COLO668 (cell line): ENCODE data around the gene FARSB.

Source experiments
- DNase-seq: peaks from one replicate; lab custom pipeline; 2025; ENCODE audit not compliant: unreplicated experiment; lab: John Stamatoyannopoulos, UW

The FARSB gene

DNA sequence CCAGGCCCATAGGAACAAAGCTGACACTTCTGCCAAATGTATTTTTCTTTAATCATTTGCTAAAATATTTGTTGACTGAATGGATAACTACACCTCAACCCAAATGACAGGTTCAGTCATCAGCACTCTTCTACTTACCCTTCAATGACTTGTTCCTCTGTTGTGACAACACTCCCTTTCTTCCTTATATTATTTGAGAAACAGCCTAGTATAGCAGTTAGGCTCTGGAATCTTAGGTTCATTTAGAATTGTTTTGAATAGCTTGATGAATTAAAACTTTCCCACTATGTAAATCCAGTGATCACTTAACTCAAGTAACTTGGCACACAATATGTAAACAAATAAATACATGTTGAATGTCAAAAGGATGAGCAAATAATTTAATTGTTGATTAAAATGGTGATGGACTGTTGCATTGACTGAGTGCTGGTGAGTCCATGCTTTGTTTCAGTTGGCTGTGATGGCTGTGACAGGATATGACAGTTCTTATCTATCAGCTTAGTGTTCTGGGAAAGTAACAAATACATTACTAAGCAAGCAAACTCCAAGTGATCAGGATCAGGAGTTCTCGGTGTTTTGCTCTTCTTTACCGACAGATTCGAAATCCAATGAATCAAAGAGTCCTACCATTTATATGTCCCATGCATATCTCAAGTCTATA lies 12.7 kb upstream of the FARSB start:
- no peak for DNase-seq

DNA sequence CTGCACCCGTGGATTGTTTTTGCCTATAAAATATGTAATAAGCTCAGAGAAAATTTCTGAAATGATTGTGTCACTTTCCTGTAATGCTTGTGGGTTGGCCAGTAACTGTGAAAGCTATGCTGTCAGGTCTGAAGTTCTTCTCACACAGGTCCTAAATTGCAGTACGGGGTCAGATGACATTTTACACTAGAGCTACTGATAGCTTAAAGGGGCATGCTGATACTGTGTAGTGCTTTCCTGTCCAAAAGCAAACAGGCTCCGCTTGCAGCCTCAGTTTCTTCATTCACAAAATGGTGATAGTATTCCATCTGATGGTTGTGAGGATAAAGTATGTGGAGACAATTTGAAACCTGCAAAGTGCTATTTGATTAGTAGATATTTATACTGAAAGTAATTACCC lies 7.6 kb upstream of the FARSB start:
- no peak for DNase-seq

DNA sequence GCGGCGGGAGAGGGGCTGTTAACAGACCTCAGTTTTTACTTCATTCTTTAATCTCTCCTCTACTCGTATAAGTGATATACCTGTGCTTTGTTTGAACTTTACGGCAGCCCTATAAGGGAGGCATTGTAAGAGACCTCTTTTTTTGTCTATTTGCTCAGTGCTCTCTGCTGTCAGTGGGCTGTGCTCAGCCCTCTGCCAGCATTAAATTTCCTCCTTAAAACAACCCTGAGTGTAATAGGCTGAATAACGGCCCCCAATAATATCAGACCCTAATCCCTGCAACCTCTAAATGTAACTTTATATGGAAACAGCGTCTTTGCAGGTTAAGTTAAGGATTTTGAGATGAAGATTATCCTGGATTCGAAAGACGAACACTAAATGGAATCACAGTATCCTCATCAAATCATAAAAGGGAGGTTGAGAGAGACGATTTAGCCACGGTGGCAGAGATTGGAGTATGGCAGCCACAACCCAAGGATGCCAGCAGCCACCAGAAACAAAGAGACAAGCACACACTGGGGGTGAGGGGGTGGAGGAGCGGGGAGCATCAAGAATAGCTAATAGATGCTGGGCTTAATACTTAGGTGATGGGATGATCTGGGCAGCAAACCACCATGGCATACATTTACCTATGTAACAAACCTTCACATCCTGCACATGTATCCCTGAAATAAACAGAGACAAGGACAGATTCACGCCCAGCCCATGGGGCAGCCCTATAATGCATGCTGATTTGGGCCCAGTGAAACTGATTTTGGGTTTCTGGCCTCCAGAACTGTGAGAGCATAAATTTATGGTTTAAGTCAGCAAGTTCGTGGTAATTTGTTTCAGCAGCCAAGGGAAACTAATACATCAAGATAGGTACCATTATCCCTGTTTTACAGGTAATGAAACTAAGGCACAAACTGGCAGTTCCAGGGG lies 894 bp upstream of the FARSB start:
- DNase-seq, result no peak

DNA sequence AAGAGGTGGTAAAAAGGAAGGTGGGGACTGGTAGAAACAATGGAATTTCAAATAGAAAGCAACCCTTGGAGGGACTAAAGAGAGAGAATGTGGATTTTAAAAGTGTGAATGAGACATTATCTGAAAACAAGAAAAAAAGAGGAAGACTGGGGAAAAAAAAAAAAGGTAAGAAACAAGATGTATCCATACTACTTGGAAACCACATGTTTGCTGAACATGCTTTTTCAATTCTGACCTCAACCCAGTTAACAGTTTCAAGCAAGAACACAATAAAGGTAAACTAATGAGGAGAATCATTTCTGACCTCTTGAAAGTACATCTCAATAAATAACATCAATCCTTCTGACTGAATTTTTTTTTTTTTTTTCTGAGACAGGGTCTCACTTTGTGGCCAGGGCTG lies 2.6 kb downstream of the FARSB start:
- DNase-seq, result no peak

DNA sequence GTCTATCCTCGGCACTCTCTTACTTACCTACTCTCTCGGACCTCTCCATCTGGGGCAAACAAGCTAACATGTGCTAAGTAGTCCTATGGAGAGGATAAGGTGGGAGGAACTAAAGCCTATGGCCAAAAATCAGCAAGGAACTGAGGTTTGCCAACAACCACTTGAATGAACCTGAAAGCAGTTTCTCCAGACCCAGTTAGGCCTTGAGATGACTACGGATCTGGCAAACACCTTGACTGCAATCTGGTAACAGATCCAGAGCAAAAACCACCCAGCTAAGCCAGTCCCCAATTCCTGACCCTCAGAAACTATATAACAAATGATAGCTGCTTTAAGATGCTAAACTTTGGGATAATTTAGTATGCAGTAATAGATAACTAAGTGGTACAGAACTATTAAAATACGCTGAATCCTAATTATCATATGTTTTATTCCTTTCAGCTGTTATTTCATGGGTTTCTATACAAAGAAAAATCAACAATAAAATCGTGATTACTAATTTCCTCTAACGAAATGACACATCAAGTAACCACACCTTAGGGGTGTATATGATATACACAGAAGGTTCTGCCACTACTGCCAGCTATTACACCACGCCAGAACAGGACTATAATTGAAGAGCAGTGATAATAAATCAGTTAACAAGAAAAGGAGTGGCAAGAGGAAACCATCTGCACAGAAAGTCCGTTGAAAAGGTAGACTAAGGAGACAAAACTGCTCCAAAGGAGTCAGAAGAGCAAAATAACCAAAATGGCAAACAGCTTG lies 3.2 kb downstream of the FARSB start:
- no peak for DNase-seq

DNA sequence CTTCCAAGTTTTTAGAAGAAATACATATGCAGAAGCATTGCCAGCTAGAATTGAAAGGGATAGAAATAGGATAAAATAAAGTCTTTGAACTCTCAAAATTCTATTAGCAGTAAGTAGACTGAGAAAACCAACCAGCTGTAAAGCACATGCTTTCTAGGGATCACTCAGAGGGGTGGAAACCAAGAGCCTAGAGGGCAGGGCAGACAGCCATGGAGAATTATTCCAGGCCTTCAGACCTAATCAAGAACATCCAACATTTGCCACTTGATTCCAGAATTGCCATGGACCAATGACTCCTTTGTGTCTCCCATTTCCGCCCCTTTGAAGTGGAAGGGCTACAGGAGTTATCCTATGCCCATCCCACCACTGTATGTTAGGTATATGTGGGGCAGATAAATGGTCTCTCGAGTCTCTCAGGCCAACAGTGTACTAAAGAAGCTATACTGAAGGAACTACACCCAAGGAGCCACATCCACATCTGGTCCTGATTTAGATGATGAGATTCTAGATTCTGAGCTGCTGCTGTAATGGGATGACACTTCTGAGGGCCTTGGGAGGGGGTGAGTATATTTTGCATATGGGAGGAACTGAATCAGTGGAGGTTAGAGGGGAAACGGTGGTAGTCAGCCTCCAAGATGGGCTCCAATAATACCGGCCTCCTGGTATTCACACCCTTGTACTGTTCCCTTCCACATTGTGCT lies 4.0 kb downstream of the FARSB start:
- no peak for DNase-seq

DNA sequence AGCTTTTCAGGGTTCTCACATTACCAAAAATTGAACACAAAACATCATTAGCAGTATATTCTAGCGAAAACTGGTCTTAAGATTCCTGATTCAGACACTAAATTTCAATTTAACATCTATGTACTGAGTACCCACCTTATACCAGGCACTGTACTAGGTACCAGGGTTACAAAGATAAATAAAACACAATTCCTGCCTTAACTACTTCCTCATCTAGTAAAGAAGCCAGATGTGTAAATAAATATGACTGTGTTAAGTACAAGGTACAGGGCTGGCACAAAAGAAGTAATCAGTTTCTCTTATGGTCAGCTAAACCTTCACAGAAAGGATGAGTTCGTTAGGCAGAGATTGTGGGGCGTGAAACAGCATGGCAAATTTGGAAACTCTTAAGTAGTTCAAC lies 6.1 kb downstream of the FARSB start:
- no peak for DNase-seq

DNA sequence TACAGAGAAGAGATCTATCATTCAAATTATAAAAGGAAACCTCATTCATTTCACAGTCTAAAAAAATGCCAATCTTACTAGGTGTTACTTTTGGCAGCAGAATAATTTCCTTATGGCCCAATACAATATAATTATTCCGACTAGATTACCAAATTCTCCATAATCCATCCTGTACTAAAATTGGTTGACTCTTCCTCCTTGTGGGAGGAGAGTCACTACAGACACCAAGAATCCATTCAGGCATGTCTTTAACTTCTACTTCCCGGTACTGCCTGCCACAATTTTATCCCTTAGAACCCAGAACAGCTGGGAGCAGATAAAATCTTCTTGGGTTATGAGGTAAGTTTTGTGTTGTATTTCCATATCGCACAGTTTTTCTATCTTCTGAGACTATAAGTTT lies 9.9 kb downstream of the FARSB start:
- no peak for DNase-seq

DNA sequence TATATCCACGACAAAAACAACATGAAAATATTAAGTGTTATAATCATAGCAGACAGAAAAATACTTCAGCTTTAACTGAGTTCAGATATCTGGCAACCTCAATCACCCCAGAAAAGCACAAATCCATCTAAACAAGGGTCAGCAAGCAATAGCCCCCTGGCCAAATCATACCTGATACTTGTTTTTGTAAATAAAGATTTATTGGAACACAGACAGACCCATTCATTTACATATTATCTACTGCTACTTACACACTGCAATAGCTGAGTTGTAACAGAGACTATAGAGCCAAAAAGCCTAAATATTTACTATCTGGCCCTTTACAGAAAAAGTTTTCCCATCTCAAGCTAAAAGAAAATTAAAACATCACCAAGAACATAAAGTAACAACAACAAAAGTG lies 12.8 kb downstream of the FARSB start:
- no peak for DNase-seq

DNA sequence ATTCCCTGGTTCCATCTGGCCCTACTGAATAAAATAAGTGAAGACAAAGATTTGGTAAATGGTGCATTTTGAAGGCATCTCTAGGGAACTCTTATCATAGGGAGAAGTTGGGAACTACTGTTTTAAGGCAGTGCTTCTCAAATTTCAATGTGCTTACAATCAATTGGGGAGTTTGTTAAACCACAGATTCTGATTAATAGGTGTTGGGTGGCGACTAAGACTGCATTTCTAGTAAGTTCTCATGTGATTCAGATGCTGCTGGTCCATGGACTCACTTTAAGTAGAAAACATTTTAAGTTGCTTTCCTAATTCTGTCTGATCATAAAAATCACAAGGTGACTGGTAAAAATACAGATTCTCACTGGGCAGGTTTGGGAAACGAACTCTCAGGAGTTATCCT lies 14.6 kb downstream of the FARSB start:
- no peak for DNase-seq

DNA sequence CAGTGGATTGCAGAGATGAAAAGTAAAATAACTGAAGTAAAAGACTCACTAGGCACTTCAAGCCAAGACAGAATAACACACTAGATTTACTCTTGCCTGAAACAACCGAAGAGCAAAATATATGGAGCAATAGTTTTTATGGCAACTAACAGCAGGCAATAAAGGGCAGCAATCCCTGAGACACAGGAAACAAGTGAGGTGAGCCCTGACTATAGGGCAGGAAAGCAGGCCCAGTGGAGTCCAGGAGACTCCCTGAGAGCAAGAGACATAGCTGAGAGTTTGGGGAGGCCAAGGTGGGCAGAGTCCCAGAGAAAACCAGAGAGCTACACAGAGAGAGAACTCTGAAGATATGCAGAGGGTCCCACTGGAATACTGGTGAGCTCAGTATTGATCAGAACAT lies 18.8 kb downstream of the FARSB start:
- DNase-seq, result no peak

DNA sequence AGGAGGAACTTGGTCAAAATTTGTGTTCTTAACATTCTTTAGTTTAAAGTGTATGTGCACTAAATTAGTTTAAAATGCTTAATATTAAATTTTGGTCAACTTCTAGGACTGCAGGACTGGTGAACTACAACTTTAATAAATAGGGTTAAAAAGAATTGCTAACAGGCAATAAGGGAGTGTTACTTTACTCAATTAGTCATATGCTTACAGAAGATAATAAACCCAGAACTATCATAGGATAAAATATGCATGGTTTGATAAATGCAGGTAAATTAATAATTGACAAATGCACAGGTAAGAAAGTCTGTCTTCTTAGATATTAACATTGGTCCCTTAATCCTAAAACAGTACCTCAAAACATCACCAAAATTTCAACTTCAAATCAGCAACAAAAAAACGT lies 20.6 kb downstream of the FARSB start:
- no peak for DNase-seq

DNA sequence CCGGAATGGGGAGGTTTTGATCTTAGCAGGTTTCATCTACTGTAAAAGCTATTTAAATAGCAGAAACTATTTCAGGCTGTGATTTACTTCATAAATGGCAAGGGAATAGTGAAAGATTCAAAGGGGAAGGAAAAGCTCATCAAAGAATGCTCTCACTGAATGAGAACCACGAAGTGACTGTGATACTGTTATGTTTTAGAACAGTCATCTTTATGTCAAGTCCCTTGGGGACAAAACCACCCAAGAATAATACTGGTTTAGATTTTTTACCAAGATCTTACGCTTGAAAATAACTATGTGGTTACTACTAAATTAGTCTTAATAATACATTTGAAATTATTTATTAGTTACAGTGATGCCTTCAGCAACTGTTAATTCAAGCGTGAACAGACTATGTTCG lies 28.1 kb downstream of the FARSB start:
- DNase-seq, result no peak

DNA sequence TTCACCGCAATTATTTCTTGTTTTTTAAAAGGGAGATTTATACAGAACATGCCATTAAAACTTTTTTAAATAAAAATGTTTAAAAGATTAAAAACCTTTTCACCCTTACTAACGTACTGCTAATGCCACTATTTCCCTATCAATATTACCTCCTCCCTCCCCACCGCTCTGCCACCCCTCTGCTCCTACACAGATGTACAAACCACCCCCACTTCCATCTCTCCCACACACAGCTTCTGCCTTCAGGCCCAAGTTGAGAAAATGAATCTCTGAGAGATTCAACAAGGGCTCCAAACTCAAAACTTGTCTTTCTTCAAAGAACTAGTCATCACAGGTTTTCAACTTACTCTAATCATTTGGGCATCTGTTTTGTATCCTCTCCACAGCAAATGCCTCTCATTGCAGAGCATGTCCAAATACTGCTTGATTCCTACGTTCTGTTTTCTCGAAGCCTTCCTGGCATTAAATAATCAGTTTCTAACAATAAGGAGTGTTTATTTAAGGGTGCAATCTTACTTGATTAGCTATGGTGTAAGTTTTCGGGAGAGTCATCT lies 32.1 kb downstream of the FARSB start:
- DNase-seq, result no peak

DNA sequence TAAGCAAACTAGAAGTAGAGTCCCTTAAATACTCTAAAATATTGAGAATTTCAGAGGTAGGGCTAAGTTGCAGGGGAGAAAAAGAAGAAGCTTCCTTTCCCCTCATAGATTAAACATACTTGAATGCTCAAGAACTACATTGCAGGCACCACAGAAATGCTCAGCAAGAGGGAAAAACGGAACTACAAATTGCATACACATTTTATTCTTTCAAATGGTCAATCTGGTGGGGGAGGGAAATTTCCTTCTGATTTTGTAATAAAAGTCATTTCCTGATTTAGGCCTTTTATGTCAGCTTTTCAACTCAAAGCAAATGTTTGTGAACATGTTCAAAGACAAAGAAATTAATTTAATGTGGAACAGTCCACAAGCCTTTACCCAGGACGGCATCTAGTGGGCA lies 33.0 kb downstream of the FARSB start:
- DNase-seq, result no peak

DNA sequence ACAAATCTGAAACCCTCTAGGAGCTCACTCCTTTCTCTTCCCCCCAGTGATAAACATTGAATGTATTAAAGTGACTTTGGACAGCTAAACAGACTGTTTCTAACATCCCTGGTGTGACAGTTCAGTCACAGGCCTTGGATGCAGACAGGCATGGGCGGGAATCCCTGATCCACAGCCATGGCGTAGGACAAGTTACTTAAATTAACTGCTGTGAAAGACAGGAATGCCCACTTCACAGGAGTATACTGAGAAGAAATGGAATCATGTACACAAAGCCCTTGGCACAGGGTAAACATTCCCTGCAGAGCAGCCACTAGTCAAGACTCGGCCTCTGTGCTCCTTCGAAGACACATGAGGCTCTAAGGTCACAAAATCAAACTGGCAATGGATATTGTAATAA lies 34.0 kb downstream of the FARSB start:
- no peak for DNase-seq

DNA sequence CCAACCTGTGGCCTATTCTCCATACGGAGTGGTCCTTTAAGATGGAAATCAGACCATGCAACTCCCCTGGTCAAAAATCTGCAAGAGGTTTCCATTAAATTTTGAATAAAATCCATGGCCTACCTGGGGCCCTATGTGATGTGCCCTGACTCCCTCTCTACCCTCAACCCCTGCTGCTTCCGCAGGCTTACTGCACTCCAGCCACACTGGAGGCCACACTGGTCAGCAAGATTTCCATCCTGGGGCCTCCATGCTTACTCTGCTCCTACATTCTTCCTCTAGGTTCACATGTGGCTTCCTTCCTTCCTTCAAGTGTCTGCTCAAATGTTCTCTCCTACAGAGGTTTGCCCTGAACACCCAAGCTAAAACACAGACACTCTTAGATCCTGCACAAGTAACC lies 40.6 kb downstream of the FARSB start:
- no peak for DNase-seq

DNA sequence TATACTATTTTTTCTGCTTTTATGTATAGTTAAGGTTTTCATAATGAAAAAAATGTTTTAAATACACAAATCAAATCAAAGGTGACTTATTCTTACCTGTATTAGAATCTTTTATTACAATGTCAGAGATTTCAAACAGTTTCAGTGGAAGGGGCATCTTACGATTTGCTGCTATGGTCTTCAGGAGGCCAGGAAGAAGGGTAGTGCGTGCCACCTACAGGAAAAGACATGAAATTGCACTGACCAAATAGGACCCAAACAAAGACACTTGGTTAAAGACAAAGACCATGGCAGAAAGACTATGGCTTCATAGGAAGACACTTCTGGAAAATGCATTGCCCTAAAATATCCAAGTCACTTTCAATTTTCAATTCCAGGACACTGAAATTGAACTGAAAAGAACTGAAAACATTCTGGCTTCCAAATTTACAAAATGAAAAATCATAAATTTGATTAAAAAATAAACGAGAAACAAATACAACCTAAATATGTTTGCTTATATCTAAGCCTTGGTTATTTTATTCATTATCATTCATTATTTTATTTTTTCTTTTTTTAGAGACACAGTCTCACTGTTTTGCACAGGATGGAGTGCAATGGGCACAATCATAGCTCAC lies 42.1 kb downstream of the FARSB start:
- DNase-seq, result no peak

DNA sequence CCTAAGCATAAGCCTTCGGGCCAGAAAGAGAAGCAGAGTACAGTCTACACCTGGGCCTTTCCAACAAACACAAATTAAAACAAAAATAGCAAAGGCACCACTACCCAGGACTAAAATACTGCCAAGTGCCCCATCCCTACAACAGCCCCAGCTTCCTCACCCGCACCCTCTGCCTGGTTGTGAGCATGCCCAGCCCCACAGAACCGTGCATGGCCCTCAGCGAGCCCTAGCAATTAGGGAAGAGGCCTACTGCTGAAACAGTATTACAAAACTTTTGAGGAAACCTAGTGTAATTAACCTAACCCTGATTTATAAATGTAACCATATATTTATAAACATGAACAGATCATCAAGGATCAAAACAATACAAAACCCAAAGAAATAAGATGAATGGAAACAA lies 44.2 kb downstream of the FARSB start:
- no peak for DNase-seq

DNA sequence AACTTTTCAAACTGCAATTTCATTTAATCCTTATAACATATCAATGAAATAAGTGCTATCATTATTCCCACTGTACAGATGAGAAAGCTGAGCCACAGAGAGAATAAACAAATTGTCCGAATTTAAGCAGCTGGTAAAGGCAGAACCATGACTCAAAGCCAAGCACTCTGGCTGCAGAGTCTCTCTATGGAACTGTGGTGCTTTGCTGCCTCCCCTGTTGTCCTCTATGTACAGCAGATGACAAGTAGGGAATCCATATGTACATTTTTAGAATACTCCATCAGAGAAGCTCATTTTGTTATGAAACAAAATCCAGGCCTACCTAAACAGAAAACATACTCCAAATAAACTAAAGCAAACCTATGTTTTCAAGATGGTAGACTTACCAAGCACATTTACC lies 45.1 kb downstream of the FARSB start:
- no peak for DNase-seq

DNA sequence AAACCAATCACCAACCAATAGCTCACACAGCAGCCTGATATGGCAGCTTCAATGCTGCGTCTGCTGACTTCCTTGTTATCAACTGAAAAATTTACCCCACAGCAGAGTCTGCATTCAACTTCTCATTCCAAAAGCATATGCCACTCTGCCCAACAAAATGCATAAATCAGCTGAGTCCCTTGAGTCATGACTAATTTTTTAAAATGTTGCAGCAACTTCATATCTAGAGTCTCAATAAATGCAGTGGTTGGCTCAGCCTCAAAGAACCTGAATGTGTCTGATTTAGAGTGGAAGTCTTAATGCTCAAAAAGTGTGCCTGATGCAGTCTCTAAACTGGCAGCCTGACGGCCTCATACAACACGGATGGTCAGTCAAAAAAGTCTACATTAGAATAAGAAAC lies 46.5 kb downstream of the FARSB start:
- DNase-seq, result no peak
